Prostate gland (tissue), 2 donors: ENCODE results near the gene PDIA5. TPM values are rescaled to one million over a fixed set of nuclear protein-coding genes. Genes with fewer than 3 reads are reported as not detected.

ENCODE experiments used
- DNase-seq: peaks from one replicate; pipeline ENCODE4 v3.0.0-alpha.2; 2019; ENCODE audit warnings: low spot score
- H3K27ac ChIP-seq, 2 donors: fragments of 200-600 bp; sonication (generic); 2 replicates each; pipeline ENCODE4 v1.5.1; 2017 to 2019
- H3K27me3 ChIP-seq: fragments of 200-600 bp; sonication (generic); replicated peaks from 2 replicates; pipeline ENCODE4 v1.5.1; 2019; ENCODE audit not compliant: insufficient read depth
- H3K36me3 ChIP-seq, 2 donors: fragments of 200-600 bp; sonication (generic); 1 replicate in 1 of 2; 2 replicates in 1 of 2; pipeline versions ENCODE4 v1.5.1 to v1.8.1; 2017 to 2019
- H3K4me1 ChIP-seq: fragments of 200-600 bp; sonication (generic); replicated peaks from 2 replicates; pipeline ENCODE4 v1.5.1; 2019
- H3K4me3 ChIP-seq, 2 donors: fragments of 200-600 bp; sonication (generic); 2 replicates each; pipeline ENCODE4 v1.5.1; 2017 to 2019
- H3K9me3 ChIP-seq: fragments of 200-600 bp; sonication (generic); 2 replicates; pipeline ENCODE4 v1.5.1; 2017
- POLR2A ChIP-seq: fragments of 450-650 bp; IDR thresholded peaks from one replicate; pipeline ENCODE4 v1.6.1; 2016; ENCODE audit warnings: antibody characterized with exemption, mild to moderate bottlenecking
- POLR2AphosphoS5 ChIP-seq: sonication (generic); formaldehyde crosslinking; IDR thresholded peaks from one replicate; pipeline ENCODE4 v1.6.1; 2017; ENCODE audit warnings: antibody characterized with exemption
- WGBS: methylation state at CpG from one replicate; pipeline ENCODE4 v1.1.5; 2018; 5-methylcytosine and 5-hydroxymethylcytosine counted together
- intact Hi-C: fragments of 100-400 bp; cut with DNase I; formaldehyde crosslinking; loops from one replicate; pipeline ENCODE4 v1.14.2; 2022
- total RNA-seq, 2 donors: library from RNA; depleted of rRNA; stranded (reverse); fragments of >200 nt; gene quantifications; one replicate each; pipeline ENCODE4 v1.1.0, GENCODE V29; 2016
- TF ChIP-seq, protein P1 (sequence below), 4 experiments: fragments of 200-600 bp in 2 of 4; fragments of 450-650 bp in 2 of 4; sonication (generic) in 2 of 4; IDR thresholded peaks; 1 replicate in 3 of 4; 2 replicates in 1 of 4; pipeline ENCODE4 v1.5.1; 2016 to 2019; ENCODE audit warnings: antibody characterized with exemption in 4 of 4, mild to moderate bottlenecking in 2 of 4, moderate library complexity in 2 of 4

Gene PDIA5
- total RNA-seq, 2 donors from 2014 or later = 67.9 to 75.9 TPM

GRCh38 chr3:123038751-123039150 lies 28.1 kb upstream of the PDIA5 start:
- H3K27me3 ChIP-seq = no peaks in the 10 kb centered on the region
- no peaks in the 10 kb centered on the region for H3K36me3 ChIP-seq
- no peaks in the 10 kb centered on the region for H3K4me1 ChIP-seq
- H3K9me3 ChIP-seq = no peaks in the 10 kb centered on the region
- H3K4me3 ChIP-seq = no peak overlapping the region
- intact Hi-C loops = no loop called here
- TF ChIP-seq POLR2A = no peak
- TF ChIP-seq POLR2AphosphoS5 = no peak
- no peak overlapping the region for H3K27ac ChIP-seq
- no peak for DNase-seq

DNA sequence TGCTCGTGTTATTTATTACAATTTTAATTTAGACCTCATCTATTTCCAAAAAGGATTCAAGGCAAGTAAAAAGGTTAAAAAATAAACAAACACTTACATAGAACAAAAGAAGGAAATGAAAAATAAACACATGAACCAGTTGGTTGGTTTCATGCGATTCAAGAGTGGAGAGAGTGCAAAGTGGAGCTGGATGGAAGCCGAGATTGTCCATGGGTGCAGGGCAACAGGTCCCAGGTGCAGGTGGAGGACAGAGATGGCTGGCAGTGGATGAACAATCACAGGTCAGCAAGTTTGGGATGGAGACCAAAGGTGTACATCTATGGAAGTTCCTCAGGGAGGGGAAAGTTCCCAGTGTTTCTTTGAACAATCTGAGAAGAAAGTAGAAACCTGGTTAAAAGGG lies 27.6 kb upstream of the PDIA5 start:
- WGBS = 43% methylated on average over 3 of the region's 3 CpGs
- Histone ChIP-seq H3K4me3 (no peak overlapping the region), H3K36me3 (no peaks in the 10 kb centered on the region), H3K4me1 (no peaks in the 10 kb centered on the region), H3K27ac (no peak overlapping the region), H3K9me3 (no peaks in the 10 kb centered on the region), H3K27me3 (no peaks in the 10 kb centered on the region)
- DNase-seq = no peak
- intact Hi-C loops = no loop called here
- TF ChIP-seq POLR2A = no peak
- TF ChIP-seq POLR2AphosphoS5 = no peak
- TF ChIP-seq, protein P1, sequence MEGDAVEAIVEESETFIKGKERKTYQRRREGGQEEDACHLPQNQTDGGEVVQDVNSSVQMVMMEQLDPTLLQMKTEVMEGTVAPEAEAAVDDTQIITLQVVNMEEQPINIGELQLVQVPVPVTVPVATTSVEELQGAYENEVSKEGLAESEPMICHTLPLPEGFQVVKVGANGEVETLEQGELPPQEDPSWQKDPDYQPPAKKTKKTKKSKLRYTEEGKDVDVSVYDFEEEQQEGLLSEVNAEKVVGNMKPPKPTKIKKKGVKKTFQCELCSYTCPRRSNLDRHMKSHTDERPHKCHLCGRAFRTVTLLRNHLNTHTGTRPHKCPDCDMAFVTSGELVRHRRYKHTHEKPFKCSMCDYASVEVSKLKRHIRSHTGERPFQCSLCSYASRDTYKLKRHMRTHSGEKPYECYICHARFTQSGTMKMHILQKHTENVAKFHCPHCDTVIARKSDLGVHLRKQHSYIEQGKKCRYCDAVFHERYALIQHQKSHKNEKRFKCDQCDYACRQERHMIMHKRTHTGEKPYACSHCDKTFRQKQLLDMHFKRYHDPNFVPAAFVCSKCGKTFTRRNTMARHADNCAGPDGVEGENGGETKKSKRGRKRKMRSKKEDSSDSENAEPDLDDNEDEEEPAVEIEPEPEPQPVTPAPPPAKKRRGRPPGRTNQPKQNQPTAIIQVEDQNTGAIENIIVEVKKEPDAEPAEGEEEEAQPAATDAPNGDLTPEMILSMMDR (IDR thresholded peaks at IDR 0.05) = no peak

DNA sequence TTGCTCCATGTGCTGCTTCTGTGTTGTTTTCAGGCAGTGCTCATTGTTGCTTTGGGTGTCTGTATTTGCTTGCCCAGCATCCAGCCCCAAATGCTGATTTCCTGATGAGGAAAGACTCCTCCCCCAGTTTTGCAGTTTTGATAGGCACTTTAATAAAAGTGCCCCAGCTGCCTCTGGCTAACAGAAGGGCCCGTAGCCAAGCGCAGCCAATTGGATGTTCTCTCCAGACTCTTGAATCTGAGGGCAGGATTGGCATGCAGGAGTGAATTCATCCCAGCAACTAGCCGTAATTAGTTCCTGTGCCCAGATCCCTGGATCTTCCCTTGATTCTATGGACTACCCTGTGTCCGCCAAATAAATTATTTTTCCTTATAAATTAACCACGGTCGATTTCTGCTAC lies 24.4 kb upstream of the PDIA5 start:
- TF ChIP-seq POLR2AphosphoS5 (no peak), POLR2A (no peak)
- TF ChIP-seq, protein P1 (IDR thresholded peaks at IDR 0.05) = no peak
- Histone ChIP-seq H3K27me3 (no peaks in the 10 kb centered on the region), H3K9me3 (no peaks in the 10 kb centered on the region), H3K4me1 (no peaks in the 10 kb centered on the region), H3K4me3 (no peak overlapping the region), H3K36me3 (no peaks in the 10 kb centered on the region), H3K27ac (no peak overlapping the region)
- no peak for DNase-seq
- WGBS = 74% methylated on average over 6 of the region's 6 CpGs
- intact Hi-C loops = no loop called here

DNA sequence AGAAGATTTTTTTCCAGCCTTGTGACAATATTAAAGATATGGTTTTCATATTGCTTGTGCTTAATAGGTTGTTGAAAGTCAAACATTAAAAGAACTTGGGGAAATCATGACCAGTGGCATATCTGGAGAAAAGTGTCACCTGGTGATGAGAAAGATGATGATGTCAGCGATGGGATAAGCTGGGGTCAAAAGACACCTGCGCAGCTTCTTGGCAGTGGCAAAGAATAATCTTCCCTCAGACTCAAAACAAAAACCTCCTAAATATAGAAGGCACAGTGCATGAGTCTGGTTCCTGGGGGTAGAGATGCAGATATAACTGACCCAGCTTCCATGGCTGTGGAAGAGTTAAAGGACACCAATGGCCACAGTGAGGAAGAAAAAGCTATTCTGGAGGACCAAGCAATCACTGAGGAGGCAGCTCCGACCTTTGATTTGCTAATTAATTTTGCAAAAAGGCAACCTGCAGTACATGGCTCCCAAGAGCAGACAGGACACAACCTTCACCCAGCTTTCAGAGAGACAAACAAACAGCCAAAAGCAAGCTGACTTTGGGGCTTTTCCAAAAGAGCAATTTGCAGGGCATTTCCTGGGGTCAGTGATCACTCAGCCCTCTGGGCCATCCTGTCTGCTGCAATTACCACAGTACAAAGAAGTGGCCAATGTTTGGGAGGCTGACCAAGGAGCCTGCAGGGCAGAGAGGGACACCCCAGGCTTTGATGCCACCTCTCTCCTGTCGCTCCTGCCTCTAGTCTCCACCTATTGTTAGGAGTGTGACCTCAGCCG lies 21.7 kb upstream of the PDIA5 start:
- Histone ChIP-seq H3K4me3 (no peak overlapping the region), H3K4me1 (no peaks in the 10 kb centered on the region), H3K36me3 (no peaks in the 10 kb centered on the region), H3K9me3 (no peaks in the 10 kb centered on the region), H3K27me3 (no peaks in the 10 kb centered on the region), H3K27ac (no peak overlapping the region)
- TF ChIP-seq POLR2A (no peak), POLR2AphosphoS5 (no peak)
- TF ChIP-seq, protein P1 (IDR thresholded peaks at IDR 0.05) = no peak
- WGBS = 79% methylated on average over 5 of the region's 5 CpGs
- intact Hi-C loops = no loop called here
- no peak for DNase-seq

- no peaks in the 10 kb centered on the region for H3K9me3 ChIP-seq
- TF ChIP-seq POLR2AphosphoS5 (no peak), POLR2A (no peak)
- TF ChIP-seq, protein P1 (IDR thresholded peaks at IDR 0.05) = no peak
- no peak for DNase-seq
- H3K36me3 ChIP-seq = no peaks in the 10 kb centered on the region
- H3K4me1 ChIP-seq = no peaks in the 10 kb centered on the region
- no peak overlapping the region for H3K27ac ChIP-seq
- WGBS = 50% methylated on average over 10 of the region's 10 CpGs
- no peak overlapping the region for H3K4me3 ChIP-seq
- H3K27me3 ChIP-seq = no peaks in the 10 kb centered on the region
- intact Hi-C loops = no loop called here
Observed at GRCh38 chr3:123046262-123047061, 20.4 kb upstream of the PDIA5 start.
